Stomach (tissue), 9 donors: ENCODE results near the gene METTL24. TPM values are rescaled to one million over a fixed set of nuclear protein-coding genes. Genes with fewer than 3 reads are reported as not detected.

Source experiments
- DNase-seq, 2 donors: peaks; one replicate each; pipeline versions ENCODE4 v3.0.0 to v3.0.0-alpha.2; 2013 to 2019
- H3K27ac ChIP-seq, 5 donors: fragments of 200-600 bp in 4 of 5; sonication (generic) in 4 of 5; one replicate each; pipeline ENCODE4 v1.5.1; 2013 to 2019; ENCODE audit warnings: mild to moderate bottlenecking in 1 of 5, moderate library complexity in 1 of 5
- H3K27me3 ChIP-seq, 3 donors: fragments of 200-600 bp; sonication (generic); one replicate each; pipeline ENCODE4 v1.5.1; 2017 to 2019; ENCODE audit warnings: mixed run types in 1 of 3
- H3K36me3 ChIP-seq, 4 donors: fragments of 200-600 bp; sonication (generic); 1 replicate in 3 of 4; 2 replicates in 1 of 4; pipeline ENCODE4 v1.5.1; 2016 to 2019
- H3K4me1 ChIP-seq, 4 donors: fragments of 200-600 bp; sonication (generic); one replicate each; pipeline ENCODE4 v1.5.1; 2016 to 2019
- H3K4me3 ChIP-seq, 4 donors: fragments of 200-600 bp; sonication (generic) in 3 of 4; one replicate each; pipeline ENCODE4 v1.5.1; 2016 to 2019; ENCODE audit warnings: mild to moderate bottlenecking in 1 of 4
- H3K9me3 ChIP-seq, 4 donors: fragments of 200-600 bp; sonication (generic); one replicate each; pipeline ENCODE4 v1.5.1; 2016 to 2019
- CTCF ChIP-seq, 7 experiments: fragments of 450-650 bp in 4 of 7; fragments of 200-600 bp in 3 of 7; sonication (generic) in 3 of 7; IDR thresholded peaks; one replicate each; pipeline ENCODE4 v1.5.1; 2016 to 2019; ENCODE audit warnings: antibody characterized with exemption in 7 of 7, control low read depth in 2 of 7, mild to moderate bottlenecking in 1 of 7
- EP300 ChIP-seq: sonication (generic); formaldehyde crosslinking; IDR thresholded peaks from one replicate; pipeline ENCODE4 v1.6.1; 2017; ENCODE audit warnings: antibody characterized with exemption
- POLR2A ChIP-seq, 4 donors: fragments of 450-650 bp; IDR thresholded peaks; one replicate each; pipeline ENCODE4 v1.6.1; 2016; ENCODE audit warnings: antibody characterized with exemption in 4 of 4, control low read depth in 2 of 4, mild to moderate bottlenecking in 1 of 4, moderate library complexity in 1 of 4
- POLR2AphosphoS5 ChIP-seq, 3 donors: sonication (generic); formaldehyde crosslinking; IDR thresholded peaks; one replicate each; pipeline ENCODE4 v1.6.1; 2016; ENCODE audit warnings: antibody characterized with exemption in 3 of 3
- WGBS, 5 donors: extraction: QIAGEN DNeasy Blood & Tissue Kit in 3 of 5; methylation state at CpG; one replicate each; pipeline versions ENCODE4 v1.1.5 to v1.1.7; 2013 to 2018; 5-methylcytosine and 5-hydroxymethylcytosine counted together
- intact Hi-C: fragments of 100-400 bp; cut with DNase I; formaldehyde crosslinking; loops from one replicate; pipeline ENCODE4 v1.15.1; 2023; ENCODE audit warnings: low total_unique reads
- polyA plus RNA-seq, 3 donors: library from polyadenylated mRNA; stranded (reverse); fragments of 200-250 nt; gene quantifications; one replicate each; pipeline ENCODE4 v1.2.3, GENCODE V29; 2013
- total RNA-seq, 5 donors: library from RNA; depleted of rRNA; stranded (reverse); fragments of >200 nt; gene quantifications; one replicate each; pipeline versions ENCODE4 v1.1.0 to v1.2.3, GENCODE V29; 2014 to 2016
- donor health status: healthy with polysubstance abuse.
- donor health status: Bipolar disorder and iron deficiency.
- donor health status: healthy.

Gene METTL24
- total and polyA plus RNA-seq, 8 donors = 0.55 to 25.8 (median 2.8) TPM; not detected in 1

DNA sequence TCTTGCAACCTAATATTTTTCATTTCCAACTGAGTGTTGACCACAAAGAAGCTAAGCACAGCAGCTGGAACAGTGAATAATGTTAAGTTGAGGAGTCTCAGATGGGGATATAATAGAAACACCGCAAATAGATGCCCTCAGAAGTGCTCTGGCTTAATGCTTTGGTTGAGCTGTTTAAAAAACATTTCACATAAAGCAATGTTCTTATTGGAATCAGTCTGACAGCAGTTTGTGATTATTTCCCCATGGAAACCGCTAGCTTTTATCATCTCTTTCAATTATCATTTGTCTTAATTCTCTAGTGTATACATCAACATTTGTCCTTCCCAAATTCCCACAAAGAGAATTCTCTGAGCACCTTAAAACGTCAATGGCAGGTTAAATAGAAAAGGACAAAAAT is 30.8 kb downstream of the METTL24 start:
- TF ChIP-seq POLR2A (IDR thresholded peaks at IDR 0.05) (no peak), EP300 (no peak), POLR2AphosphoS5 (IDR thresholded peaks at IDR 0.05) (no peak), CTCF (IDR thresholded peaks at IDR 0.05) (no peak)
- DNase-seq = peak in 1 of 2 donors; percentile 58
- Histone ChIP-seq H3K36me3 (no peaks in the 10 kb centered on the region), H3K27me3 (no peaks in the 10 kb centered on the region), H3K4me1 (peaks cover 39 to 94% (median 63%) of the 10 kb centered on the region in 4 donors), H3K27ac (peak overlapping the region in 3 of 5 donors; percentile 57 to 76 (median 74)), H3K4me3 (no peak overlapping the region), H3K9me3 (no peaks in the 10 kb centered on the region)
- 58 to 79% (median 68%) methylated on average over 3 of the region's 3 CpGs for WGBS, 5 donors
- intact Hi-C loops = no loop called here

DNA sequence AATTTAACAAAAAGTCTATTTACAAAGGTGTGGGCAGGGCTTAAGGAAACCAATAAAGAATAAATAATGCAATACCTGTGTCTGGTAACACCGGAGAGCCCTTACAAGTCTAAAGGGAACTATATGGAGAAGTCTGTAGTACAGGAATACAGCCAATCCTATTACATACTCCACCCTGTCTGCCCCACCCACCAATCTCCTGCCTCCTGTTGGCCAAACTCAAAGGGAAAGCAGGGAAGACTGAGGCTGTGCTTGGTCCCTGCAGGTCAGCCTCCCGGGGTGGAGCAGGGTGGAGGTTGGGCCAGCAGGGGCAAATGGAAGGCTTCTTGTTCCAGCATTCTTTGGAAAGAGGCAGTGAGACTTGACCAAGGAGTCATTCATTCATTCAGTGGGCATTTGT is 31.5 kb downstream of the METTL24 start:
- no peak for DNase-seq
- 82 to 98% (median 94%) methylated on average over 2 of the region's 2 CpGs for WGBS, 5 donors
- intact Hi-C loops = no loop called here
- Histone ChIP-seq H3K36me3 (no peaks in the 10 kb centered on the region), H3K4me3 (no peak overlapping the region), H3K27me3 (no peaks in the 10 kb centered on the region), H3K4me1 (peaks cover 39 to 93% (median 65%) of the 10 kb centered on the region in 4 donors), H3K27ac (peak overlapping the region in 4 of 5 donors; percentile 12 to 74 (median 38)), H3K9me3 (no peaks in the 10 kb centered on the region)
- TF ChIP-seq POLR2AphosphoS5 (IDR thresholded peaks at IDR 0.05) (no peak), POLR2A (IDR thresholded peaks at IDR 0.05) (no peak), CTCF (IDR thresholded peaks at IDR 0.05) (no peak)

GRCh38 chr6:110326057-110326456 is 32.1 kb downstream of the METTL24 start:
- no peaks in the 10 kb centered on the region for H3K9me3 ChIP-seq
- peak overlapping the region in 4 of 5 donors; percentile 15 to 74 (median 62) for H3K27ac ChIP-seq
- TF ChIP-seq POLR2AphosphoS5 (IDR thresholded peaks at IDR 0.05) (no peak), POLR2A (IDR thresholded peaks at IDR 0.05) (no peak), CTCF (IDR thresholded peaks at IDR 0.05) (no peak), EP300 (no peak)
- H3K36me3 ChIP-seq = no peaks in the 10 kb centered on the region
- H3K4me3 ChIP-seq = no peak overlapping the region
- DNase-seq = no peak
- WGBS, 5 donors = 89 to 94% (median 94%) methylated on average over 3 of the region's 3 CpGs
- intact Hi-C loops = no loop called here
- H3K27me3 ChIP-seq = no peaks in the 10 kb centered on the region
- peaks cover 39 to 91% (median 66%) of the 10 kb centered on the region in 4 donors for H3K4me1 ChIP-seq

- H3K4me1 ChIP-seq = peaks cover 38 to 82% (median 62%) of the 10 kb centered on the region in 4 donors
- DNase-seq = peak in 1 of 2 donors; percentile 90
- H3K27me3 ChIP-seq = no peaks in the 10 kb centered on the region
- no peak overlapping the region for H3K4me3 ChIP-seq
- H3K36me3 ChIP-seq = no peaks in the 10 kb centered on the region
- no peaks in the 10 kb centered on the region for H3K9me3 ChIP-seq
- peak overlapping the region; percentile 15 to 74 (median 66) for H3K27ac ChIP-seq
- intact Hi-C loops = no loop called here
- no peak for TF ChIP-seq EP300
- TF ChIP-seq POLR2A (IDR thresholded peaks at IDR 0.05) = no peak
- no peak for TF ChIP-seq CTCF (IDR thresholded peaks at IDR 0.05)
- peak; percentile 64 to 75 (median 69) for TF ChIP-seq POLR2AphosphoS5 (IDR thresholded peaks at IDR 0.05)
Observed at GRCh38 chr6:110325197-110325596, 33.0 kb downstream of the METTL24 start.
